DOHH2 (cell line): ENCODE results near the gene PHLPP1.

Experiments
- H3F3A ChIP-seq: fragments of 200-600 bp; sonication (generic), shearing (Covaris generic); 2 replicates; pipeline ENCODE4 v1.6.0; 2016; ENCODE audit warnings: antibody characterized with exemption, mild to moderate bottlenecking; ENCODE audit not compliant: control insufficient read depth, insufficient read depth
- H3K27ac ChIP-seq: fragments of 200-600 bp; sonication (generic); 2 replicates; pipeline ENCODE4 v1.5.1; 2014; ENCODE audit warnings: low read depth, mild to moderate bottlenecking, low read length, moderate library complexity
- H3K27me3 ChIP-seq: fragments of 200-600 bp; sonication (generic); 2 replicates; pipeline ENCODE4 v1.6.1; 2014; ENCODE audit warnings: mild to moderate bottlenecking, low read length, mixed read lengths; ENCODE audit not compliant: control insufficient read depth
- H3K36me3 ChIP-seq: fragments of 200-600 bp; sonication (generic); 2 replicates; pipeline ENCODE4 v1.6.1; 2014; ENCODE audit warnings: mild to moderate bottlenecking, low read length, moderate library complexity, mixed read lengths; ENCODE audit not compliant: control insufficient read depth
- H3K4me1 ChIP-seq: fragments of 200-600 bp; sonication (generic); 2 replicates; pipeline ENCODE4 v1.6.1; 2014; ENCODE audit warnings: mild to moderate bottlenecking, low read length, mixed read lengths; ENCODE audit not compliant: control insufficient read depth
- H3K4me2 ChIP-seq: fragments of 200-600 bp; sonication (generic); 2 replicates; pipeline ENCODE4 v1.6.0; 2014; ENCODE audit warnings: mild to moderate bottlenecking, low read length, moderate library complexity
- H3K4me3 ChIP-seq: fragments of 200-600 bp; sonication (generic); 2 replicates; pipeline ENCODE4 v1.5.1; 2014; ENCODE audit warnings: mild to moderate bottlenecking, low read length, mixed read lengths
- H3K79me2 ChIP-seq: fragments of 200-600 bp; sonication (generic); 2 replicates; pipeline ENCODE4 v1.6.1; 2014; ENCODE audit warnings: mild to moderate bottlenecking, low read length, mixed read lengths; ENCODE audit not compliant: control insufficient read depth
- H3K9me2 ChIP-seq: fragments of 200-600 bp; sonication (generic); replicated peaks from 2 replicates; pipeline ENCODE4 v1.6.1; 2014; ENCODE audit warnings: mild to moderate bottlenecking, low read length, mixed read lengths; ENCODE audit not compliant: control insufficient read depth
- H3K9me3 ChIP-seq: fragments of 200-600 bp; sonication (generic); 2 replicates; pipeline ENCODE4 v1.6.1; 2014; ENCODE audit warnings: antibody characterized with exemption, low read length, mixed read lengths; ENCODE audit not compliant: control insufficient read depth, insufficient read depth
- H4K20me1 ChIP-seq: fragments of 200-600 bp; sonication (generic); 2 replicates; pipeline ENCODE4 v1.6.0; 2014; ENCODE audit warnings: low read depth, mild to moderate bottlenecking, antibody characterized with exemption, low read length, moderate library complexity; ENCODE audit not compliant: control insufficient read depth, insufficient read depth
- CTCF ChIP-seq: fragments of 200-600 bp; sonication (generic); IDR thresholded peaks from one replicate; pipeline ENCODE4 v1.5.1; 2014; ENCODE audit warnings: antibody characterized with exemption, mild to moderate bottlenecking, low read depth, low read length; ENCODE audit not compliant: poor library complexity, severe bottlenecking
- EZH2phosphoT487 ChIP-seq: fragments of 200-600 bp; sonication (generic); IDR thresholded peaks from 2 replicates; pipeline ENCODE4 v1.6.1; 2017; ENCODE audit warnings: borderline replicate concordance, mild to moderate bottlenecking, antibody characterized with exemption, low read length, moderate library complexity, mixed read lengths

The PHLPP1 gene

GRCh38 chr18:62885804-62886203 lies 170.5 kb downstream of the PHLPP1 start:
- TF ChIP-seq EZH2phosphoT487 (no peak), CTCF (no peak)
- Histone ChIP-seq H3K9me3 (no peaks in the 10 kb centered on the region), H3K27ac (no peak overlapping the region), H3K4me3 (no peak overlapping the region), H4K20me1 (no peaks in the 10 kb centered on the region), H3K79me2 (no peaks in the 10 kb centered on the region), H3K4me1 (peaks cover 6% of the 10 kb centered on the region; the same call in 1 of the 2 replicates), H3K27me3 (no peaks in the 10 kb centered on the region), H3K9me2 (no peaks in the 10 kb centered on the region), H3F3A (no peaks in the 10 kb centered on the region), H3K4me2 (no peak overlapping the region), H3K36me3 (no peaks in the 10 kb centered on the region)

GRCh38 chr18:62894681-62895390 lies 179.5 kb downstream of the PHLPP1 start:
- no peaks in the 10 kb centered on the region for H3K27me3 ChIP-seq
- H3K4me3 ChIP-seq: no peak overlapping the region
- H4K20me1 ChIP-seq: no peaks in the 10 kb centered on the region
- H3F3A ChIP-seq: no peaks in the 10 kb centered on the region
- H3K9me3 ChIP-seq: no peaks in the 10 kb centered on the region
- no peaks in the 10 kb centered on the region for H3K79me2 ChIP-seq
- H3K27ac ChIP-seq: no peak overlapping the region
- peaks cover 26% of the 10 kb centered on the region for H3K36me3 ChIP-seq
- H3K4me1 ChIP-seq: peaks cover 6% of the 10 kb centered on the region; the same call in 1 of the 2 replicates
- H3K9me2 ChIP-seq: no peaks in the 10 kb centered on the region
- TF ChIP-seq CTCF: no peak
- TF ChIP-seq EZH2phosphoT487: no peak
- H3K4me2 ChIP-seq: no peak overlapping the region

- H3K4me1 ChIP-seq: peaks cover 6% of the 10 kb centered on the region; the same call in 1 of the 2 replicates
- H3K4me3 ChIP-seq: no peak overlapping the region
- no peaks in the 10 kb centered on the region for H3K27me3 ChIP-seq
- no peak overlapping the region for H3K27ac ChIP-seq
- no peak overlapping the region for H3K4me2 ChIP-seq
- no peaks in the 10 kb centered on the region for H3K79me2 ChIP-seq
- TF ChIP-seq EZH2phosphoT487: no peak
- TF ChIP-seq CTCF: no peak
- peaks cover 29% of the 10 kb centered on the region for H3K36me3 ChIP-seq
- no peaks in the 10 kb centered on the region for H3F3A ChIP-seq
- no peaks in the 10 kb centered on the region for H3K9me3 ChIP-seq
- H4K20me1 ChIP-seq: no peaks in the 10 kb centered on the region
- H3K9me2 ChIP-seq: no peaks in the 10 kb centered on the region
These were observed 181.8 kb downstream of the PHLPP1 start for GRCh38 chr18:62897153-62897552.
